GM06990 (cell line): Measurements from ENCODE around the gene KASH5.
"Not testable (repeated sequence)": the region's sequence is repeated elsewhere in the genome, so short reads cannot be mapped to it uniquely, and the experiment has no call there.

Source experiments
- DNase-seq: peaks from one replicate; pipeline ENCODE4 v3.0.0-alpha.2; 2011; ENCODE audit not compliant: insufficient read length; ENCODE audit errors: extremely low read depth
- H3K27me3 ChIP-seq: replicated peaks from 2 replicates; pipeline ENCODE4 v1.6.0; 2011; ENCODE audit warnings: low read length; ENCODE audit not compliant: control insufficient read depth, insufficient read depth
- H3K36me3 ChIP-seq: 2 replicates; pipeline ENCODE4 v1.5.1; 2011; ENCODE audit warnings: low read length; ENCODE audit not compliant: control insufficient read depth, insufficient read depth
- H3K4me3 ChIP-seq: replicated peaks from 2 replicates; pipeline ENCODE4 v1.5.1; 2011; ENCODE audit warnings: low read depth, mild to moderate bottlenecking, control low read depth, low read length
- TF ChIP-seq, protein P1 (sequence below): IDR thresholded peaks from 2 replicates; pipeline ENCODE4 v1.5.1; 2011; ENCODE audit warnings: low read length, control low read depth, mild to moderate bottlenecking, inconsistent platforms; ENCODE audit not compliant: insufficient read depth, poor library complexity, severe bottlenecking

Gene KASH5

GRCh38 chr19:49441960-49442350 is 53.9 kb downstream of the KASH5 start:
- Histone ChIP-seq H3K4me3 (no peak overlapping the region), H3K27me3 (peaks cover 2% of the 10 kb centered on the region; the same call in 1 of the 2 replicates), H3K36me3 (peaks cover 3% of the 10 kb centered on the region)
- no peak for DNase-seq
- TF ChIP-seq, protein P1, sequence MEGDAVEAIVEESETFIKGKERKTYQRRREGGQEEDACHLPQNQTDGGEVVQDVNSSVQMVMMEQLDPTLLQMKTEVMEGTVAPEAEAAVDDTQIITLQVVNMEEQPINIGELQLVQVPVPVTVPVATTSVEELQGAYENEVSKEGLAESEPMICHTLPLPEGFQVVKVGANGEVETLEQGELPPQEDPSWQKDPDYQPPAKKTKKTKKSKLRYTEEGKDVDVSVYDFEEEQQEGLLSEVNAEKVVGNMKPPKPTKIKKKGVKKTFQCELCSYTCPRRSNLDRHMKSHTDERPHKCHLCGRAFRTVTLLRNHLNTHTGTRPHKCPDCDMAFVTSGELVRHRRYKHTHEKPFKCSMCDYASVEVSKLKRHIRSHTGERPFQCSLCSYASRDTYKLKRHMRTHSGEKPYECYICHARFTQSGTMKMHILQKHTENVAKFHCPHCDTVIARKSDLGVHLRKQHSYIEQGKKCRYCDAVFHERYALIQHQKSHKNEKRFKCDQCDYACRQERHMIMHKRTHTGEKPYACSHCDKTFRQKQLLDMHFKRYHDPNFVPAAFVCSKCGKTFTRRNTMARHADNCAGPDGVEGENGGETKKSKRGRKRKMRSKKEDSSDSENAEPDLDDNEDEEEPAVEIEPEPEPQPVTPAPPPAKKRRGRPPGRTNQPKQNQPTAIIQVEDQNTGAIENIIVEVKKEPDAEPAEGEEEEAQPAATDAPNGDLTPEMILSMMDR = no peak

DNA sequence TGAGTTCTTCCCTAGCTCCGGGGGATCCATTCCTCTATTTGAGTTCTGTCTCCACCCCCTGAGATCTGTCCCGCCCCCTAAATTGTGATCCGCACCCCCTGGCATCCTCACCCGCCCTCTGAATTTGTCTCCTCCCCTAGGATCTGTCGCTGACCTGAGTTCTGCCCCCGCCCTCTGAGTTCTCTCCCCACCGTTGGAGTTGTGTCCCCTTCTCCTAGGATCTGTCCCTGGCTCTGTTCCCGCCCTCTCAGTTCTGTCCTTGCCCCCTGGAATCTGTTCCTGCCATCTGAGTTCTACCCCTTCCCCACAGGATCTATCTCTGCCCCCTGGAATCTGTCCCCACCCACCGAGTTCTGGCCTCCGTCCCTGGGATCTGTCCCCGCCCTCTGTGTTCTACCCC is 54.3 kb downstream of the KASH5 start:
- no peak for DNase-seq
- peaks cover 2% of the 10 kb centered on the region; the same call in 1 of the 2 replicates for H3K27me3 ChIP-seq
- H3K36me3 ChIP-seq = peaks cover 4% of the 10 kb centered on the region
- H3K4me3 ChIP-seq = peak overlapping the region; percentile 72
- TF ChIP-seq, protein P1 = no peak

- TF ChIP-seq, protein P1 = no peak
- DNase-seq = peak; percentile 69
These were observed 54.8 kb downstream of the KASH5 start for GRCh38 chr19:49442771-49443365.

DNA sequence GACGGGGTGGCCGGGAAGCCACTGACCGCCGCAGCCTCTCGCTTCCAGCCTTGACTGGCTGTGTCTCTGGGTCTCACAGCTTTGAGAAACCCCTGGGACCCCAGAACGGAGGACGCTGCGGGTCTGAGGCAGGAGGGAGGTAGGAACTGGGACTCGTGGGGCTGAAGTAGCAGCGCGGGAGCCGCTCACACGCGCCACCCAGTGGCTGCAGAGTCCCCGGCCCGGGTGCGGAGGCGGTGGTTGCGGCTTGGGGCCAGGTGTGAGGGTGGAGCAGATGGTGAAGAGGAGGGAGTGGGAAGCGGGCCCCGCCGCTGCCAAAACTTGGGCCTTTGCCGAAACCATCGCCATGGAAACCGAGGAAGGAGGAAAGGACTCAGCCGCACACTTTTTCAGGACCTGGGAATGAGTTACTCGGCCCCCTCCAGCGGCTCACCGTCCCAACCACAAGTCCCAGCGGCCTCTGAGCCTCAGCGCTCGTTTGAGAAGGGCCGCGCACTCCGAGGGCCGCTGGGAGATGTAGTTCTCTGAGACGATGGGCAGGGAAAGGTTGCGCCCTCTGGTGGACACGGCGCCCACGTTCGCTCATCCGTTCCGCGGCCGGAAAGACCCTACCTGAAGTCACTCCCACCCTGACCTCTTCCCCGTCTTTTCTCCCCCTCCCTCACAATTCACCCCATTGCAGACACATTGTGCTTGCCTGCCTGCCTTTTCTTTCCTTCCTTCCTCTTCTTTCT is 55.5 kb downstream of the KASH5 start:
- peak; percentile 98 for DNase-seq
- TF ChIP-seq, protein P1 = peak; percentile 90
- peaks cover 7% of the 10 kb centered on the region for H3K36me3 ChIP-seq
- H3K27me3 ChIP-seq = peaks cover 2% of the 10 kb centered on the region; the same call in 1 of the 2 replicates
- peak overlapping the region; percentile 72 for H3K4me3 ChIP-seq

More at GRCh38 chr19:49442771-49443365, 54.8 kb downstream of the KASH5 start:
- peaks cover 2% of the 10 kb centered on the region; the same call in 1 of the 2 replicates for H3K27me3 ChIP-seq
- peak overlapping the region; percentile 72 for H3K4me3 ChIP-seq
- peaks cover 4% of the 10 kb centered on the region for H3K36me3 ChIP-seq

GRCh38 chr19:49444100-49444700 is 56.2 kb downstream of the KASH5 start:
- H3K27me3 ChIP-seq, H3K36me3 ChIP-seq, H3K4me3 ChIP-seq, DNase-seq: not testable (repeated sequence)

- TF ChIP-seq, protein P1 = no peak
- no peak for DNase-seq
- peaks cover 11% of the 10 kb centered on the region for H3K36me3 ChIP-seq
- H3K4me3 ChIP-seq = no peak overlapping the region
- peaks cover under 1% of the 10 kb centered on the region; the same call in 1 of the 2 replicates for H3K27me3 ChIP-seq
These were observed 57.9 kb downstream of the KASH5 start for GRCh38 chr19:49445997-49446396.
